GM12874 (cell line): ENCODE results near the gene CSNK1A1L.

ENCODE experiments used
- TF ChIP-seq, protein P1 (sequence below): IDR thresholded peaks from 2 replicates; pipeline ENCODE4 v1.5.1; 2011; ENCODE audit warnings: low read depth, mild to moderate bottlenecking, control low read depth, low read length, moderate library complexity; ENCODE audit not compliant: insufficient read depth

Gene CSNK1A1L

DNA sequence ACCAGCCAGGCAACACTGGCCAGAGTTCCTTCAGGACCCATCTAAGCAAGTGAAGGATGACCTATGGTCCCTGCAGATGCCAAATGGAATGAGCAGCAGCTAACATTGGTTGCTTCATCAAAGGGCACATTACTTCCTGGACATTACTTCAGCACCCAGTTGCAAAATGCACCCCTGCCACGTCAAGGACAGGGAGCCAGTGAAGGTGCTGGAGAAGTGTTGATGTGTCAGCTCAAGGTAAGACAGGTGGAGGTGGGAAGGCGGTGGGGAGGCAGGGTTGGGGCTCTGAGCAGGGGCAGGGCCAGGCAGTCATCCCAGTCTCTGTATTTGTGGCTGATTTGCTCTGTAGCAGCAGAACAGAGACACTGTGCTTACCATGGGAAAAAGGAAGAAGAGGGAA, 14.6 kb downstream of the CSNK1A1L start:
- TF ChIP-seq, protein P1, sequence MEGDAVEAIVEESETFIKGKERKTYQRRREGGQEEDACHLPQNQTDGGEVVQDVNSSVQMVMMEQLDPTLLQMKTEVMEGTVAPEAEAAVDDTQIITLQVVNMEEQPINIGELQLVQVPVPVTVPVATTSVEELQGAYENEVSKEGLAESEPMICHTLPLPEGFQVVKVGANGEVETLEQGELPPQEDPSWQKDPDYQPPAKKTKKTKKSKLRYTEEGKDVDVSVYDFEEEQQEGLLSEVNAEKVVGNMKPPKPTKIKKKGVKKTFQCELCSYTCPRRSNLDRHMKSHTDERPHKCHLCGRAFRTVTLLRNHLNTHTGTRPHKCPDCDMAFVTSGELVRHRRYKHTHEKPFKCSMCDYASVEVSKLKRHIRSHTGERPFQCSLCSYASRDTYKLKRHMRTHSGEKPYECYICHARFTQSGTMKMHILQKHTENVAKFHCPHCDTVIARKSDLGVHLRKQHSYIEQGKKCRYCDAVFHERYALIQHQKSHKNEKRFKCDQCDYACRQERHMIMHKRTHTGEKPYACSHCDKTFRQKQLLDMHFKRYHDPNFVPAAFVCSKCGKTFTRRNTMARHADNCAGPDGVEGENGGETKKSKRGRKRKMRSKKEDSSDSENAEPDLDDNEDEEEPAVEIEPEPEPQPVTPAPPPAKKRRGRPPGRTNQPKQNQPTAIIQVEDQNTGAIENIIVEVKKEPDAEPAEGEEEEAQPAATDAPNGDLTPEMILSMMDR: no peak

DNA sequence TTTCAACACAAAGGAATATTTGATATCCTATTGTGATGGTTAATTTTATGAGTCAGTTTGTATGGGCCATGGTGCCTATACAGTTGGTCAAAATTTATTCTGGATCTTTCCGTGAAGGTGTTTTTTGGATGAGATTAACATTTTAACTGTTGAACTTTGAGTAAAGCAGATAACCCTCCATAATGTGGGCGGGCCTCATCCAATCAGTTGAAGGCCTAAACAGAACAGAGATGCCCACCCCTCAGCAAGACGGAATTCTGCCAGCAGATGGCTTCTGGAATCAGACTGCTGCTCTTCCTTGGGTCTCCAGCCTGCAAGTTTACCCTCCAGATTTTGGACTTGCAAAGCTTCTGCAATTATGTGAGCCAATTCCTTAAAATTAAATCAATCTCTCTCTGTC, 16.0 kb downstream of the CSNK1A1L start:
- TF ChIP-seq, protein P1: no peak

DNA sequence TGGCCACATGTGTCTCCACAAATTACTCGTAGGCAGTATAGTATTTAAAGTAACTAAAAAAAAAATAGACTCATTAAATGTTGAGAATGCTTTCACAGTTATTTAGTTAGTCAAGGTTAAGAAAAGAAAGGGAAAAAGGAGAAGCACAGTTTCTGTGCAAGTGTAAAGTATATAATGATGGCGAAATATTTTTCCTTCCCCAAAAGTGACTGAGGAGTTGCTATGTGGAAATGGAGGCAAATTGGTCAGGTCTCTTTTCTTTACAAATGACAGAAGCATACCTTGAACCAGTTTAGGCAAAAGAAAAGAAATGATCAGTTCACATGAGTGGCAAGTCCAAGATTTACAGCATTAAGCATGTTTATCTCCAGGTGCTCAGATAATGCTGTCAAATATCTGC, 18.0 kb downstream of the CSNK1A1L start:
- TF ChIP-seq, protein P1: no peak

DNA sequence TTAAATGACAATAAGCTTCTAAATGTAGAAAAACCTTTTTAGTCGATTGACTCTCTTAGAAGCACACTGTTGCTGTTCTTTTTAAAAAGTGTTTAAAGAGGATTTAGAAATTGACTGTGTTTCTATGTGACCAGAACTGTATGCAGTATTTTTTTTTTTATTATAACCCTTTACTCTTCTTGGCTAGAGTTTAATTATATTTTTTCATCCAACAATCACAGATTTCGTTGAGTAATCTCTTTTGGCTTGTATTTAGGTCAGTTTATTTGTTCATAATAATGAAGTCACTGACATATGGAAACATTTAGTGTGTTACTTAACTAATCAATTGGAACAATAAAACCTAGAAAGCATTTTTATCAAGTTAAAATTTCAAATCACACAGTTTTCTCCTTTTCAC, 19.9 kb downstream of the CSNK1A1L start:
- TF ChIP-seq, protein P1: no peak

DNA sequence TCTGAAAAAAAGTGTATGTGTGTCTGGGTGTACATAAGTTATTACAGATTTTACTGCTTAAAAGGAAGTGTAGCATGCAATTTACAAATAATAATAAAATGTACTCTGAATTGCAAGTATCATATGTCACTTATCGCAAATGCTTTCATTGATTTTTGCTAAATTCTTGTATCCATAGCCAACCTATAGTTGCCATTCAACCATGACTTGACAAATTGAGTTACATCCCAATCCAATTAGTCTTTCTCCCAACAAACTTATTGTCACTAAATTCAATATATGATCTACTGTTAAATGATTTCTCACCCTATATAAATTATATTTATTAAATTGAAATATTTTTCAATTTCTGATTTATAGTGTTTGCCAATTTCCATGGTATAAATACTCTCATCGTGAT, 28.6 kb downstream of the CSNK1A1L start:
- TF ChIP-seq, protein P1: no peak

DNA sequence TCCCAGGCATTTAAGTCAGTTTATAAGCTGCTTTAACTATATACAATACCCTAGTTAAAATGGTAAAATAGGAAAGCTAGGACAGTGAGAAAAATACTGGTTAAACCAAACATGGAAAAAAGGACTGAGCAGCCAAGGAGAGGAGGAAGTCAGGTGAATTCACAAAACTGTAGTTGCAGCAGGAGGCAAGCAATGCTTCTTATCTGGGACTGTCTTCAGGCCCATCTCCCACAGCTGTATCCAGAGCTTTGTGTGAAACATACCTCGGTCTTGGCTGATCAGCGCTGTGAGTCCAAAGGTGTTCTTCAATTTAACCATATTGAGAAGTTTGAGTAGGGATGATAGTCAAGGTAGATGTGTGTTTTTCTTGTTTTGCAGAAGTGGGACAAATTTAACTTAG, 30.3 kb downstream of the CSNK1A1L start:
- TF ChIP-seq, protein P1: no peak

DNA sequence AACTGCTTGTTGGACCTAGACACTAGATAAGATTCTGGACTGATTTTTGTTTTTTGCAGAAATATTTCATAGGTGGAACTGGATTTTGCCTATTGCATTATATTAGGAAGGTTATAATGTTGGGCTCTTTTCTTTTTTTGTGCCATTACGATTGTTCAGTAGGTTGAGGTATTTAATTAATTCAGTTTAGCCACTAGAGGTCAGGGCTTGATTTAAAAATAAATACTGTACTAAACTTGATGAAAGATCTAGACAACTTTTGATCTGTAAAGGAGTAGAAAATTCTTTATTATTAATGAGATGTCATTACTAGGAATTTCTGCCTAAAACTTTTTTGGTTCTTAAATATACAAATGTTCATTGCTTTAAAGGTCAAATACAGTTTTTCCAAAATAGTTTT, 30.8 kb downstream of the CSNK1A1L start:
- TF ChIP-seq, protein P1: no peak

DNA sequence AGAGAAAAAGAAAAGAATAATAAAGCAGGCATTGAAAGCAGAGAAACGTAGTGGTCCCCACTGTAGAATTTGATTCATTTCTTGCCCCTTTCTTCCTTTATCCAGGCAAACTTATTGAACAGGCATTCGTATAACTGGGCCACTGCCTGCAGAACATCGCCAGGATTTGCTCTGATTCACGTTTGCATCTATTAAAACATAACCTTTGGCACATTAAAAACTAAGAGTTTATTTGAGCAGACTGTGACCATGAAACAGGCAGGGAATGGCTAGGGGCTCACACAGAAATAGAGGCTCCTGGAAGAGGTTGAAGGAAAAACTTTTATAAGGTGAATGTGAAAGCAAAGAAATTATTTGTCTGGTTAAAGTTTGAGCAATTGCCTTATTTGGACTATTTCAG, 33.4 kb downstream of the CSNK1A1L start:
- TF ChIP-seq, protein P1: no peak
